Neural cell (in vitro differentiated cells): Measurements from ENCODE around the gene PLXNA2. TPM values are rescaled to one million over a fixed set of nuclear protein-coding genes. Genes with fewer than 3 reads are reported as not detected.

Experiments
- H2AFZ ChIP-seq: fragments of 200-600, 300-800 bp; sonication (generic), shearing (Covaris generic); 2 replicates; pipeline ENCODE4 v1.6.0; 2014; ENCODE audit warnings: low read depth, mild to moderate bottlenecking, antibody characterized with exemption, low read length, moderate library complexity
- H3F3A ChIP-seq: fragments of 200-600 bp; shearing (Covaris generic); 2 replicates; pipeline ENCODE4 v1.6.1; 2016; ENCODE audit warnings: mild to moderate bottlenecking, moderate library complexity, mixed read lengths, antibody characterized with exemption, low read length; ENCODE audit not compliant: insufficient read depth, poor library complexity, severe bottlenecking
- H3K27ac ChIP-seq: fragments of 200-600, 300-800 bp; sonication (generic), shearing (Covaris generic); 2 replicates; pipeline ENCODE4 v1.5.1; 2014; ENCODE audit warnings: mild to moderate bottlenecking, low read length, moderate library complexity
- H3K27me3 ChIP-seq: fragments of 300-800, 200-600 bp; sonication (generic), shearing (Covaris generic); 2 replicates; pipeline ENCODE4 v1.6.0; 2014; ENCODE audit warnings: mild to moderate bottlenecking, low read depth, low read length, moderate library complexity; ENCODE audit not compliant: insufficient read depth
- H3K36me3 ChIP-seq: fragments of 300-800, 200-600 bp; sonication (generic), shearing (Covaris generic); 2 replicates; pipeline ENCODE4 v1.5.1; 2014; ENCODE audit warnings: mild to moderate bottlenecking, antibody characterized with exemption, low read length, moderate library complexity; ENCODE audit not compliant: insufficient read depth
- H3K4me2 ChIP-seq: fragments of 300-800, 200-600 bp; sonication (generic), shearing (Covaris generic); 2 replicates; pipeline ENCODE4 v1.6.0; 2014; ENCODE audit warnings: mild to moderate bottlenecking, low read length
- H3K4me3 ChIP-seq: fragments of 300-800, 200-600 bp; sonication (generic), shearing (Covaris generic); 2 replicates; pipeline ENCODE4 v1.5.1; 2014; ENCODE audit warnings: mild to moderate bottlenecking, low read length, moderate library complexity
- H3K79me2 ChIP-seq: fragments of 200-600 bp; shearing (Covaris generic); replicated peaks from 2 replicates; pipeline ENCODE4 v1.6.0; 2014; ENCODE audit warnings: mild to moderate bottlenecking, low read length, moderate library complexity; ENCODE audit not compliant: insufficient read depth
- H3K9ac ChIP-seq: fragments of 300-800, 200-600 bp; sonication (generic), shearing (Covaris generic); 2 replicates; pipeline ENCODE4 v1.6.1; 2016; ENCODE audit warnings: mild to moderate bottlenecking, low read length, mixed read lengths
- H3K9me2 ChIP-seq: fragments of 200-600 bp; shearing (Covaris generic); 2 replicates; pipeline ENCODE4 v1.6.1; 2016; ENCODE audit warnings: mild to moderate bottlenecking, low read length, mixed read lengths; ENCODE audit not compliant: insufficient read depth
- H3K9me3 ChIP-seq: fragments of 200-600, 300-800 bp; sonication (generic), shearing (Covaris generic); 2 replicates; pipeline ENCODE4 v1.6.1; 2016; ENCODE audit warnings: mild to moderate bottlenecking, mixed run types, low read length, moderate library complexity, mixed read lengths
- H4K20me1 ChIP-seq: fragments of 200-600 bp; shearing (Covaris generic); 2 replicates; pipeline ENCODE4 v1.6.1; 2016; ENCODE audit warnings: mild to moderate bottlenecking, mixed run types; ENCODE audit not compliant: insufficient read depth
- EP300 ChIP-seq: fragments of 450-650 bp; conservative IDR thresholded peaks from 2 replicates; pipeline ENCODE4 v1.6.1; 2014; ENCODE audit warnings: antibody characterized with exemption, mild to moderate bottlenecking, moderate library complexity; ENCODE audit not compliant: poor library complexity, severe bottlenecking
- EZH2 ChIP-seq: fragments of 200-600, 300-800 bp; shearing (Covaris generic), sonication (generic); IDR thresholded peaks from 2 replicates; pipeline ENCODE4 v1.6.1; 2014; ENCODE audit warnings: antibody characterized with exemption, low read length, borderline replicate concordance, mild to moderate bottlenecking; ENCODE audit not compliant: insufficient read depth, poor library complexity, severe bottlenecking
- MXI1 ChIP-seq: fragments of 450-650 bp; conservative IDR thresholded peaks from 2 replicates; pipeline ENCODE4 v1.6.1; 2014; ENCODE audit warnings: antibody characterized with exemption, mild to moderate bottlenecking; ENCODE audit not compliant: poor library complexity, severe bottlenecking
- POLR2AphosphoS5 ChIP-seq: IDR thresholded peaks from 2 replicates; pipeline ENCODE4 v1.6.1; 2012
- RAD21 ChIP-seq: fragments of 450-650 bp; conservative IDR thresholded peaks from 2 replicates; pipeline ENCODE4 v1.6.1; 2014; ENCODE audit warnings: antibody characterized with exemption, mild to moderate bottlenecking, moderate library complexity
- SMC3 ChIP-seq: fragments of 450-650 bp; conservative IDR thresholded peaks from 2 replicates; pipeline ENCODE4 v1.6.1; 2014; ENCODE audit warnings: antibody characterized with exemption, mild to moderate bottlenecking, moderate library complexity; ENCODE audit not compliant: poor library complexity
- TAF1 ChIP-seq: IDR thresholded peaks from 2 replicates; pipeline ENCODE4 v1.6.1; 2012; ENCODE audit warnings: low read depth
- polyA plus RNA-seq: library from polyadenylated mRNA; depleted of rRNA; stranded (reverse); fragments of >200 nt; gene quantifications from 2 replicates; pipeline ENCODE4 v1.2.3, GENCODE V29; 2014
- TF ChIP-seq, protein P1 (sequence below): IDR thresholded peaks from 2 replicates; pipeline ENCODE4 v1.6.1; 2012; ENCODE audit warnings: borderline replicate concordance
- TF ChIP-seq, protein P2 (sequence below): fragments of 450-650 bp; IDR thresholded peaks from 2 replicates; pipeline ENCODE4 v1.5.1; 2014; ENCODE audit warnings: antibody characterized with exemption, mild to moderate bottlenecking, moderate library complexity; ENCODE audit not compliant: poor library complexity, severe bottlenecking

The PLXNA2 gene
- polyA plus RNA-seq, 1 donor from 2014 or later: 30.6 TPM

DNA sequence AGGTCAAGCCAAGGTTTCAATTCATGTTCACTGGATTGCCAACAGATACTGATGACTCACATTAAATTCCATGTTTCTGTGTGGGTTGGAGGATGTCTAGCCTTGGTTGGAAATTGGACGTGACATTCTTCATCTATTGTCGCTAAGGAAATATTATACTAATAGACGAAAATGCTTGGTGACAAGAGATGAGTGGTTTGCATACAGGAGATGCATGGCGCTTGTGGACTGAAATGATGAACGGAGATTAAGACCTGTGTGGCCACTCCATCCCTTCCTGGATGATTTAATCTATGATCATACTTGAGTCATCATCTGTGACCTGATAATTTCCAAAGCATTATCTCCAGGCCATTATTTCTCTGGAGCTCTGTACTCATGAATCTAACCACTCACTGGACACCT, 236.2 kb downstream of the PLXNA2 start:
- Histone ChIP-seq H3K27ac (no peak overlapping the region), H3K4me2 (no peak overlapping the region), H3K36me3 (no peaks in the 10 kb centered on the region), H4K20me1 (no peaks in the 10 kb centered on the region), H3K9ac (no peak overlapping the region), H3K9me2 (no peaks in the 10 kb centered on the region), H3F3A (no peaks in the 10 kb centered on the region), H3K9me3 (no peaks in the 10 kb centered on the region), H3K27me3 (no peaks in the 10 kb centered on the region), H3K79me2 (no peaks in the 10 kb centered on the region), H3K4me3 (no peak overlapping the region), H2AFZ (no peak overlapping the region)
- no peak for TF ChIP-seq RAD21
- TF ChIP-seq, protein P1, sequence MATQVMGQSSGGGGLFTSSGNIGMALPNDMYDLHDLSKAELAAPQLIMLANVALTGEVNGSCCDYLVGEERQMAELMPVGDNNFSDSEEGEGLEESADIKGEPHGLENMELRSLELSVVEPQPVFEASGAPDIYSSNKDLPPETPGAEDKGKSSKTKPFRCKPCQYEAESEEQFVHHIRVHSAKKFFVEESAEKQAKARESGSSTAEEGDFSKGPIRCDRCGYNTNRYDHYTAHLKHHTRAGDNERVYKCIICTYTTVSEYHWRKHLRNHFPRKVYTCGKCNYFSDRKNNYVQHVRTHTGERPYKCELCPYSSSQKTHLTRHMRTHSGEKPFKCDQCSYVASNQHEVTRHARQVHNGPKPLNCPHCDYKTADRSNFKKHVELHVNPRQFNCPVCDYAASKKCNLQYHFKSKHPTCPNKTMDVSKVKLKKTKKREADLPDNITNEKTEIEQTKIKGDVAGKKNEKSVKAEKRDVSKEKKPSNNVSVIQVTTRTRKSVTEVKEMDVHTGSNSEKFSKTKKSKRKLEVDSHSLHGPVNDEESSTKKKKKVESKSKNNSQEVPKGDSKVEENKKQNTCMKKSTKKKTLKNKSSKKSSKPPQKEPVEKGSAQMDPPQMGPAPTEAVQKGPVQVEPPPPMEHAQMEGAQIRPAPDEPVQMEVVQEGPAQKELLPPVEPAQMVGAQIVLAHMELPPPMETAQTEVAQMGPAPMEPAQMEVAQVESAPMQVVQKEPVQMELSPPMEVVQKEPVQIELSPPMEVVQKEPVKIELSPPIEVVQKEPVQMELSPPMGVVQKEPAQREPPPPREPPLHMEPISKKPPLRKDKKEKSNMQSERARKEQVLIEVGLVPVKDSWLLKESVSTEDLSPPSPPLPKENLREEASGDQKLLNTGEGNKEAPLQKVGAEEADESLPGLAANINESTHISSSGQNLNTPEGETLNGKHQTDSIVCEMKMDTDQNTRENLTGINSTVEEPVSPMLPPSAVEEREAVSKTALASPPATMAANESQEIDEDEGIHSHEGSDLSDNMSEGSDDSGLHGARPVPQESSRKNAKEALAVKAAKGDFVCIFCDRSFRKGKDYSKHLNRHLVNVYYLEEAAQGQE: no peak
- no peak for TF ChIP-seq EP300
- TF ChIP-seq POLR2AphosphoS5: no peak
- TF ChIP-seq TAF1: no peak
- no peak for TF ChIP-seq SMC3
- no peak for TF ChIP-seq EZH2
- TF ChIP-seq MXI1: no peak
- TF ChIP-seq, protein P2, sequence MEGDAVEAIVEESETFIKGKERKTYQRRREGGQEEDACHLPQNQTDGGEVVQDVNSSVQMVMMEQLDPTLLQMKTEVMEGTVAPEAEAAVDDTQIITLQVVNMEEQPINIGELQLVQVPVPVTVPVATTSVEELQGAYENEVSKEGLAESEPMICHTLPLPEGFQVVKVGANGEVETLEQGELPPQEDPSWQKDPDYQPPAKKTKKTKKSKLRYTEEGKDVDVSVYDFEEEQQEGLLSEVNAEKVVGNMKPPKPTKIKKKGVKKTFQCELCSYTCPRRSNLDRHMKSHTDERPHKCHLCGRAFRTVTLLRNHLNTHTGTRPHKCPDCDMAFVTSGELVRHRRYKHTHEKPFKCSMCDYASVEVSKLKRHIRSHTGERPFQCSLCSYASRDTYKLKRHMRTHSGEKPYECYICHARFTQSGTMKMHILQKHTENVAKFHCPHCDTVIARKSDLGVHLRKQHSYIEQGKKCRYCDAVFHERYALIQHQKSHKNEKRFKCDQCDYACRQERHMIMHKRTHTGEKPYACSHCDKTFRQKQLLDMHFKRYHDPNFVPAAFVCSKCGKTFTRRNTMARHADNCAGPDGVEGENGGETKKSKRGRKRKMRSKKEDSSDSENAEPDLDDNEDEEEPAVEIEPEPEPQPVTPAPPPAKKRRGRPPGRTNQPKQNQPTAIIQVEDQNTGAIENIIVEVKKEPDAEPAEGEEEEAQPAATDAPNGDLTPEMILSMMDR: no peak

DNA sequence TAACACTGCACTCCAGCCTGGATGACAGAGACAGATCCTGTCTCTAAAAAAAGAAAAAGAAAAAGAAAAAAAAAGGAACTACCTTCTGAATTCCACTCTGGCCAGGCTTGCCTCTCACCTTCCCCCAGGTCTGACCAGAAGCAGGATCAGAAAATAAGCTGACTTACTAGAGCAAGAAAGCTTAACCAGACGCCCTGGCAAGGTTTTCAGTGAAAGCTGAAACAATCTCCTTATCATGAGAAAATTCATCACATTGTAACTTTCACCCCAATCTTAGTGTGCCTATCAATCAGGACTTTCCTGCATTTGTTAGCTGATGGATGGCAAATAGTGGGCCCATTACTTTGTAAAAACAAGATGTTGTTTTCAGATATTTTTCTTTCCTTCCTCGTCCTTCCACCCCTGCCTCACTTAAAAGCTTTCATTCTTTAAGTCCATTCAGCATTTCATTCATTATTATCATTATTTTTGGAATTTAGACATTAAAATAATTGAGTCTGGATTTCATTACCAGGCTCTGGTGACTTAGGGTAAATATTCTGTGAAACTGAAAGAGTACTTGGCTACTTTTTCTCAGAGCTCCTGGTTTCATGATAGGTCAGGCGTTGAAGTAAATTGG, 236.8 kb downstream of the PLXNA2 start:
- Histone ChIP-seq H3K9me2 (no peaks in the 10 kb centered on the region), H2AFZ (no peak overlapping the region), H3K9me3 (no peaks in the 10 kb centered on the region), H3K27me3 (no peaks in the 10 kb centered on the region), H3K36me3 (no peaks in the 10 kb centered on the region), H3K27ac (no peak overlapping the region), H3K79me2 (no peaks in the 10 kb centered on the region), H4K20me1 (no peaks in the 10 kb centered on the region), H3K4me3 (no peak overlapping the region), H3K9ac (no peak overlapping the region), H3F3A (no peaks in the 10 kb centered on the region), H3K4me2 (no peak overlapping the region)
- TF ChIP-seq SMC3 (no peak), MXI1 (no peak), TAF1 (no peak), EZH2 (no peak), EP300 (no peak), POLR2AphosphoS5 (no peak)
- TF ChIP-seq, protein P1: no peak
